Right atrium auricular region (tissue), 2 donors: ENCODE measurements around the gene COQ4. TPM values are rescaled to one million over a fixed set of nuclear protein-coding genes. Genes with fewer than 3 reads are reported as not detected.
A peak's percentile ranks its signal among the peaks of the same experiment; 100 is the strongest.

Source experiments
- DNase-seq: peaks from one replicate; pipeline ENCODE4 v3.0.0-alpha.2; 2019; ENCODE audit warnings: low spot score
- H3K27ac ChIP-seq, 2 donors: fragments of 200-600 bp; sonication (generic); 1 replicate in 1 of 2; 2 replicates in 1 of 2; pipeline ENCODE4 v1.5.1; 2016 to 2019
- H3K27me3 ChIP-seq, 2 donors: fragments of 200-600 bp; sonication (generic); one replicate each; pipeline versions ENCODE4 v1.5.1 to v1.6.0; 2017 to 2019
- H3K36me3 ChIP-seq: fragments of 200-600 bp; sonication (generic); one replicate; pipeline ENCODE4 v1.5.1; 2016
- H3K4me1 ChIP-seq, 2 donors: fragments of 200-600 bp; sonication (generic); one replicate each; pipeline versions ENCODE4 v1.5.1 to v1.6.0; 2017 to 2019
- H3K4me3 ChIP-seq, 2 donors: fragments of 200-600 bp; sonication (generic); 1 replicate in 1 of 2; 2 replicates in 1 of 2; pipeline ENCODE4 v1.5.1; 2017 to 2019; ENCODE audit warnings: mild to moderate bottlenecking in 1 of 2, moderate library complexity in 1 of 2
- H3K9me3 ChIP-seq, 2 donors: fragments of 200-600 bp; sonication (generic); one replicate each; pipeline ENCODE4 v1.5.1; 2019
- total RNA-seq, 2 donors: library from RNA; depleted of rRNA; stranded (reverse); fragments of >200 nt; gene quantifications; one replicate each; pipeline ENCODE4 v1.1.0, GENCODE V29; 2016
- TF ChIP-seq, protein P1 (sequence below), 2 donors: fragments of 200-600 bp; sonication (generic); IDR thresholded peaks; one replicate each; pipeline ENCODE4 v1.5.1; 2019; ENCODE audit warnings: antibody characterized with exemption in 2 of 2

Gene COQ4
- total RNA-seq, 2 donors from 2014 or later: 31.4 to 33.6 TPM

GRCh38 chr9:128355451-128355850 is 32.8 kb downstream of the COQ4 start:
- TF ChIP-seq, protein P1, sequence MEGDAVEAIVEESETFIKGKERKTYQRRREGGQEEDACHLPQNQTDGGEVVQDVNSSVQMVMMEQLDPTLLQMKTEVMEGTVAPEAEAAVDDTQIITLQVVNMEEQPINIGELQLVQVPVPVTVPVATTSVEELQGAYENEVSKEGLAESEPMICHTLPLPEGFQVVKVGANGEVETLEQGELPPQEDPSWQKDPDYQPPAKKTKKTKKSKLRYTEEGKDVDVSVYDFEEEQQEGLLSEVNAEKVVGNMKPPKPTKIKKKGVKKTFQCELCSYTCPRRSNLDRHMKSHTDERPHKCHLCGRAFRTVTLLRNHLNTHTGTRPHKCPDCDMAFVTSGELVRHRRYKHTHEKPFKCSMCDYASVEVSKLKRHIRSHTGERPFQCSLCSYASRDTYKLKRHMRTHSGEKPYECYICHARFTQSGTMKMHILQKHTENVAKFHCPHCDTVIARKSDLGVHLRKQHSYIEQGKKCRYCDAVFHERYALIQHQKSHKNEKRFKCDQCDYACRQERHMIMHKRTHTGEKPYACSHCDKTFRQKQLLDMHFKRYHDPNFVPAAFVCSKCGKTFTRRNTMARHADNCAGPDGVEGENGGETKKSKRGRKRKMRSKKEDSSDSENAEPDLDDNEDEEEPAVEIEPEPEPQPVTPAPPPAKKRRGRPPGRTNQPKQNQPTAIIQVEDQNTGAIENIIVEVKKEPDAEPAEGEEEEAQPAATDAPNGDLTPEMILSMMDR (IDR thresholded peaks at IDR 0.05): no peak
- peaks cover 31% of the 10 kb centered on the region for H3K36me3 ChIP-seq
- H3K9me3 ChIP-seq: no peaks in the 10 kb centered on the region
- no peaks in the 10 kb centered on the region for H3K27me3 ChIP-seq
- no peak for DNase-seq
- H3K27ac ChIP-seq: no peak overlapping the region
- H3K4me1 ChIP-seq: no peaks in the 10 kb centered on the region
- H3K4me3 ChIP-seq: no peak overlapping the region

- no peak overlapping the region for H3K27ac ChIP-seq
- no peak overlapping the region for H3K4me3 ChIP-seq
- DNase-seq: no peak
- no peaks in the 10 kb centered on the region for H3K27me3 ChIP-seq
- H3K4me1 ChIP-seq: peaks cover 0 to 15% of the 10 kb centered on the region in 2 donors
- H3K9me3 ChIP-seq: no peaks in the 10 kb centered on the region
- TF ChIP-seq, protein P1 (IDR thresholded peaks at IDR 0.05): no peak
- H3K36me3 ChIP-seq: peaks cover 22% of the 10 kb centered on the region
Observed at GRCh38 chr9:128358090-128358489, 35.5 kb downstream of the COQ4 start.

DNA sequence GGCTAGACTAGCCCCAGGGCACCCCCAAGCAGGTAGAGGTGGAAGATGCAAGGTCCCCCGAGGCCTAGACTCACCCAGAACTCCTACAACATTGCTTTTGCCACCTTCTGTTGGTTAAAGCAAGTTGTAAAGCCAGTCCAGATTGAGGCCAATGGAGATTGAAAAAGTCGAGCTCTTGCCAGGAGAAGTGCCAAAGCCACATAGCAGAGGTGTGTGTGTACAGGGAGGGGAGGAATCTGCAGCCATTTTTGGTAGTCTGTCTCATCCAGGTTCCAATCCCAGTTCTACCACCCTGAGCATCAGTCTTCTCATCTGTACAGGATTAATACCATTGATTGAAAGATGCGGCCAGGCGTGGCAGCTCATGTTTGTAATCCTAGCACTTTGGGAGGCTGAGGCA is 36.2 kb downstream of the COQ4 start:
- TF ChIP-seq, protein P1 (IDR thresholded peaks at IDR 0.05): no peak
- no peaks in the 10 kb centered on the region for H3K27me3 ChIP-seq
- peaks cover 0 to 15% of the 10 kb centered on the region in 2 donors for H3K4me1 ChIP-seq
- no peak overlapping the region for H3K27ac ChIP-seq
- H3K36me3 ChIP-seq: peaks cover 19% of the 10 kb centered on the region
- H3K4me3 ChIP-seq: no peak overlapping the region
- H3K9me3 ChIP-seq: no peaks in the 10 kb centered on the region
- DNase-seq: no peak

GRCh38 chr9:128360826-128361225 is 38.2 kb downstream of the COQ4 start:
- H3K27me3 ChIP-seq: no peaks in the 10 kb centered on the region
- H3K4me3 ChIP-seq: no peak overlapping the region
- peaks cover 10% of the 10 kb centered on the region for H3K36me3 ChIP-seq
- no peak overlapping the region for H3K27ac ChIP-seq
- TF ChIP-seq, protein P1 (IDR thresholded peaks at IDR 0.05): no peak
- H3K9me3 ChIP-seq: no peaks in the 10 kb centered on the region
- DNase-seq: no peak
- peaks cover 0 to 27% of the 10 kb centered on the region in 2 donors for H3K4me1 ChIP-seq

DNA sequence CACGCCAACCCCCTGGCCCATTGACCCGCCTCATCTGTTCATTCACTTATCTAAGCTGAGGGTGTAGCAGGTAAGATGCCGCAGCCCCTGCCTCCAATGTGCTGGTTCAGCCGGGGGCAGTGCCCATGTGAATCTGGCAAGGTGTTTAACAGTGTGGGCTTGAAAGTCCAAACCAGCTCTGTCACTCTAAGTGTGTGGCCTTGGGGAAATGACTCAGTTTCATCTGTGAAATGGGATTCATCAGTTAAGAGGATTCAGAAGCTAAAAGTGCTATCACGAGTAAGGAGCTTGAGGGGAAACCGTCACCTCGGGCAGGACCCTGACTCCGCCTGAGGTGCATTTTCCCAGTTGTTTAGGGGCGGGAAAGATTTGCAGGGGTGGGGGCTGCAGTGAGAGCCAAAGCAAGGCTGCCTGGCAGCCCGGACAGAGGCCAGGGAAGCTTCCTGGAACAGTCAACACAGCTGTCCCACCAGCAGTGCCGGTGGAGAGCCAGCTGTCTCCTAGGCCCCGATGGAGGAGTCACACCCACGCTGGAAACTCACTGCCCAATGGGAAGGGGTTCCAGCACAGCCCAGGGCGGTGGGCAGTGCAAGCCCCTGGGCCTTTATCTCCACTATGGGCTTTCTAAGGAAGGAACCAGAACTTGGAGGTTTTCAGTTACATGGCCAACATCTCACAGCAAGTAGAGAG is 38.8 kb downstream of the COQ4 start:
- H3K36me3 ChIP-seq: peaks cover 4% of the 10 kb centered on the region
- no peaks in the 10 kb centered on the region for H3K9me3 ChIP-seq
- H3K27me3 ChIP-seq: no peaks in the 10 kb centered on the region
- DNase-seq: no peak
- TF ChIP-seq, protein P1 (IDR thresholded peaks at IDR 0.05): no peak
- peaks cover 0 to 27% of the 10 kb centered on the region in 2 donors for H3K4me1 ChIP-seq
- peak overlapping the region; percentile 20 to 55 for H3K27ac ChIP-seq
- H3K4me3 ChIP-seq: peak overlapping the region in 1 of 2 donors; percentile 48
